Heart left ventricle (tissue), 13 donors: ENCODE measurements around the gene DNAI1.

Experiments used
- CTCF ChIP-seq, 12 donors: fragments of 200-600 bp; sonication (generic) in 4 of 12; IDR thresholded peaks; one replicate each; pipeline versions ENCODE4 v1.5.0 to v1.8.0; 2018 to 2022; ENCODE audit warnings: antibody characterized with exemption in 12 of 12, mild to moderate bottlenecking in 5 of 12
- POLR2A ChIP-seq, 2 donors: fragments of 450-650 bp; IDR thresholded peaks; one replicate each; pipeline ENCODE4 v1.6.1; 2017; ENCODE audit warnings: antibody characterized with exemption in 2 of 2, mild to moderate bottlenecking in 2 of 2, moderate library complexity in 2 of 2
- donor health status: ischemic (EF 13 %, LVEDD 7.1; RV severe dilation, severe dysfunction).
- donor health status: DM: no; HTN: yes; CAD: no.
- donor health status: DM: no; HTN: no; CAD: no.
- donor health status: ischemic (EF 25% LVEDD 6.9; RV normal size, moderate dysfunction).
- donor health status: ischemic (EF 25% LVEDD 5.7; RV mildly dilated, moderate dysfunction).
- donor health status: ischemic (EF 35%, LVEDD 5.7; RV mildly dilated, moderate dysfunction).
- donor health status: nonischemic (EF 11% LVEDD 7.7; RV severe dilation, severe dysfunction).
- donor health status: DM: yes; HTN: yes; CAD: no.
- donor health status: PGD.
- donor health status: ischemic (EF 29% LVEDD 5.4; RV normal size, mild dysfunction).
- donor health status: nonischemic (EF 23%, LVEDD 6.1; RV moderate dilation, normal function).

- TF ChIP-seq CTCF (IDR thresholded peaks at IDR 0.05): no peak
- TF ChIP-seq POLR2A (IDR thresholded peaks at IDR 0.05): no peak
These were observed 91.5 kb downstream of the DNAI1 start for GRCh38 chr9:34550016-34550680.
